ENCODE measurements around the gene NR1D1.

The NR1D1 gene

GRCh38 chr17:40072735-40073346 is 27.5 kb downstream of the NR1D1 start:
- ChIA-PET POLR2A (no interaction called here), CTCF (interaction anchor here (0.7 to 19.3 kb wide), 12 partner anchors 7 to 57 kb away, joined by 3 to 273 read pairs (median 13); partner anchors contain the start of genes CSF3, NR1D1 and THRA)
- DNase-seq (ENCODE audit: low read depth, low spot score), result no peak
- no peak overlapping the region for H3K4me3 ChIP-seq (ENCODE audit: low read depth, low read length)
- no peak for TF ChIP-seq CTCF (IDR thresholded peaks at IDR 0.05; ENCODE audit: insufficient read depth, low read length, missing control alignments)

- no peak overlapping the region for H3K4me3 ChIP-seq (ENCODE audit: low read depth, low read length)
- no peak for TF ChIP-seq CTCF (IDR thresholded peaks at IDR 0.05; ENCODE audit: insufficient read depth, low read length, missing control alignments)
- POLR2A ChIA-PET, result interaction anchor here (0.8 to 1.3 kb wide), 2 partner anchors 27 to 68 kb away, joined by 3 to 4 read pairs; partner anchors contain the start of gene CASC3
- CTCF ChIA-PET, result interaction anchor here (1.2 to 19.3 kb wide), 10 partner anchors 7 to 57 kb away, joined by 3 to 273 read pairs (median 8); partner anchors contain the start of genes CSF3, NR1D1 and THRA
- DNase-seq (ENCODE audit: low read depth, low spot score), result no peak
Observed at GRCh38 chr17:40072040-40072734, 28.2 kb downstream of the NR1D1 start.

GRCh38 chr17:40071313-40072039 is 28.9 kb downstream of the NR1D1 start:
- ChIA-PET POLR2A (interaction anchor here (0.8 to 1.3 kb wide), 2 partner anchors 27 to 69 kb away, joined by 3 to 4 read pairs; partner anchors contain the start of gene CASC3), CTCF (interaction anchor here (1.2 to 19.3 kb wide), 8 partner anchors 9 to 56 kb away, joined by 3 to 273 read pairs (median 8); partner anchors contain the start of genes CSF3 and NR1D1)
- H3K4me3 ChIP-seq (ENCODE audit: low read depth, low read length), result no peak overlapping the region
- no peak for TF ChIP-seq CTCF (IDR thresholded peaks at IDR 0.05; ENCODE audit: insufficient read depth, low read length, missing control alignments)
- DNase-seq (ENCODE audit: low read depth, low spot score), result no peak

- DNase-seq (ENCODE audit: low read depth, low spot score), result no peak
Observed at GRCh38 chr17:40070709-40071312, 29.6 kb downstream of the NR1D1 start.

More at GRCh38 chr17:40070709-40071312, 29.6 kb downstream of the NR1D1 start:
- TF ChIP-seq CTCF (IDR thresholded peaks at IDR 0.05; ENCODE audit: insufficient read depth, low read length, missing control alignments), result no peak
- CTCF ChIA-PET, result interaction anchor here (1.7 to 19.3 kb wide), 5 partner anchors 10 to 45 kb away, joined by 8 to 273 read pairs (median 47); partner anchors contain the start of gene NR1D1
- H3K4me3 ChIP-seq (ENCODE audit: low read depth, low read length), result no peak overlapping the region
- POLR2A ChIA-PET, result interaction anchor here (1.3 kb wide), 1 partner anchor 28 kb away, joined by 3 read pairs; no protein-coding TSS in a partner anchor

Data from AG04449 (cell line).